Muscle of leg (tissue), 11 donors: ENCODE results near the gene PACSIN2. TPM values are rescaled to one million over a fixed set of nuclear protein-coding genes. Genes with fewer than 3 reads are reported as not detected.
"Not testable (repeated sequence)": the region's sequence is repeated elsewhere in the genome, so short reads cannot be mapped to it uniquely, and the experiment has no call there.

Source experiments
- DNase-seq: peaks from one replicate; pipeline ENCODE4 v3.0.0; 2013
- H3K27ac ChIP-seq: one replicate; pipeline ENCODE4 v1.5.1; 2013; ENCODE audit warnings: mild to moderate bottlenecking, low read length, control low read depth
- H3K27me3 ChIP-seq: one replicate; pipeline ENCODE4 v1.6.1; 2013; ENCODE audit warnings: low read length; ENCODE audit not compliant: control insufficient read depth, insufficient read depth
- H3K36me3 ChIP-seq: one replicate; pipeline ENCODE4 v1.6.1; 2013; ENCODE audit warnings: low read length; ENCODE audit not compliant: control insufficient read depth, insufficient read depth
- H3K4me1 ChIP-seq: one replicate; pipeline ENCODE4 v1.6.1; 2013; ENCODE audit warnings: low read length; ENCODE audit not compliant: control insufficient read depth, insufficient read depth
- H3K4me3 ChIP-seq: one replicate; pipeline ENCODE4 v1.5.1; 2013; ENCODE audit warnings: low read length, control low read depth
- H3K9me3 ChIP-seq: replicated peaks from 2 replicates; pipeline ENCODE4 v1.6.1; 2013; ENCODE audit warnings: low read depth, low read length; ENCODE audit not compliant: control insufficient read depth
- WGBS: methylation state at CpG from one replicate; pipeline ENCODE4 v1.1.5; 2013; ENCODE audit warnings: missing lambda C conversion rate; ENCODE audit not compliant: insufficient coverage; 5-methylcytosine and 5-hydroxymethylcytosine counted together
- polyA plus RNA-seq, 8 donors: library from polyadenylated mRNA; unstranded; fragments of 120-200 nt; gene quantifications; one replicate each; pipeline versions ENCODE4 v1.2.1 to v1.2.3, GENCODE V29; 2013; ENCODE audit warnings: inconsistent platforms in 1 of 8, low replicate concordance in 1 of 8; ENCODE audit not compliant: insufficient read length in 8 of 8, insufficient read depth in 1 of 8
- total RNA-seq: library from RNA; stranded (reverse); fragments of 120-200 nt; gene quantifications from one replicate; pipeline ENCODE4 v1.2.4, GENCODE V29; 2013

Gene PACSIN2
- total and polyA plus RNA-seq, 9 donors: 23.1 to 38.6 (median 30.5) TPM

DNA sequence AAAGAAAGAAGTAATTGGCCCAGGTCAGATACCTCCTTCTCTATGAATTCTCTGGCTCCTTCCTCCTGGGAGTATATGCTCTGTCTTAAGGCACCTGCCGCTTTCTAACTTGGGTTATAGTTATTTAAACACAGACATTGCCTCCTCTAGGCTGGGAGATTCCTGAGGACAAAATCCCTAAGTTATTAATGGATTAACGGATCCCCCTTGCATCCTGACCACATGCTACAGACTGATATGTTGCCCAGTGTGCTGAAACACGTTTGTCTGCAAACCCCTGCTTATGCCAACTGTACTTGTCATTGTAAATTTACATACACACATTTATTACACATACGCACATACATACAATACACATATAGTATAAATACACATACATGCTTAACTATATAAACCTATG, 35.3 kb downstream of the PACSIN2 start:
- Histone ChIP-seq H3K9me3 (no peaks in the 10 kb centered on the region), H3K27me3 (no peaks in the 10 kb centered on the region), H3K27ac (no peak overlapping the region), H3K36me3 (no peaks in the 10 kb centered on the region), H3K4me3 (no peak overlapping the region), H3K4me1 (peaks cover 13% of the 10 kb centered on the region)
- no CpG with 5 or more reads among the region's 4 CpGs for WGBS
- DNase-seq: no peak

- H3K9me3 ChIP-seq: no peaks in the 10 kb centered on the region
- no peaks in the 10 kb centered on the region for H3K36me3 ChIP-seq
- peak; percentile 65 for DNase-seq
- no peak overlapping the region for H3K4me3 ChIP-seq
- H3K27ac ChIP-seq: peak overlapping the region; percentile 62
- WGBS: 80% methylated on average over 1 of the region's 5 CpGs
- peaks cover 18% of the 10 kb centered on the region for H3K4me1 ChIP-seq
- H3K27me3 ChIP-seq: no peaks in the 10 kb centered on the region
Observed at GRCh38 chr22:42978453-42979103, 36.4 kb downstream of the PACSIN2 start.

GRCh38 chr22:42977569-42977968, 37.4 kb downstream of the PACSIN2 start:
- Histone ChIP-seq H3K4me3 (no peak overlapping the region), H3K36me3 (no peaks in the 10 kb centered on the region), H3K27me3 (no peaks in the 10 kb centered on the region), H3K9me3 (no peaks in the 10 kb centered on the region), H3K4me1 (peaks cover 24% of the 10 kb centered on the region), H3K27ac (no peak overlapping the region)
- DNase-seq: no peak
- 100% methylated on average over 1 of the region's 6 CpGs for WGBS

DNA sequence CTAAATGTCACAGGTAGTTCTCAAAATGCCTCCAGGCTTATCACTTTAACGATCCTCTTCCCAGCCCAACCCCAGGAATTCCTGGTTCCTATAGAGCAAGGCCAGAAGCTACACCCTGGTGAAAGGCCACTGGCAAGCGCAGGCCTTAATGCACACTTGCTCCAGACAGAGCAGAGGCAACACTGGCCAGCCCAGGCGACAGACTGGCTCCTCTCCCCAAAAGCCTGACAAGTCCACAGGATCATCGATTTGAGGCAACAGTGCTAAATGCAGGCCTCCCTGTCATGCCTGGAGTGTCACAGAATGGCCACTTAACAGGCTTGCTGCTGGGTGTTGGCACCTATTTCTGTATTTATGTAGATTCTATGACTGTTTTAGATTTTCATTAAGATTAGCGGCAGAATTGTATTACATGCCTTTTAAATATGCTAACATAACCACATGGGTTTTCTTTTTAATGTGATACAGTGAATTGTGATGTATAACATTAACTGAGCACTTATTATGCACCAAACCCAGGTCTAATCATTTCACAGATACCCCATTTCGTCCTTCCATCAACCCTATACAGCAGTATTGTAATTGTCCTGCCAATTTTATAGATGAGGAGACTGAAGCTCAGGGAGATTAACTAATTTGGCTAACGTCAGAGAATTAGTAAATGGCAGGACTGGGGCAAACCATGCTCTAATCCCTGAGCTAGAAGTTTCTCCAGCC, 38.6 kb downstream of the PACSIN2 start:
- no peaks in the 10 kb centered on the region for H3K36me3 ChIP-seq
- H3K27ac ChIP-seq: no peak overlapping the region
- no peak for DNase-seq
- no peaks in the 10 kb centered on the region for H3K9me3 ChIP-seq
- H3K4me3 ChIP-seq: no peak overlapping the region
- no peaks in the 10 kb centered on the region for H3K27me3 ChIP-seq
- H3K4me1 ChIP-seq: peaks cover 26% of the 10 kb centered on the region
- WGBS: 38% methylated on average over 3 of the region's 7 CpGs

DNA sequence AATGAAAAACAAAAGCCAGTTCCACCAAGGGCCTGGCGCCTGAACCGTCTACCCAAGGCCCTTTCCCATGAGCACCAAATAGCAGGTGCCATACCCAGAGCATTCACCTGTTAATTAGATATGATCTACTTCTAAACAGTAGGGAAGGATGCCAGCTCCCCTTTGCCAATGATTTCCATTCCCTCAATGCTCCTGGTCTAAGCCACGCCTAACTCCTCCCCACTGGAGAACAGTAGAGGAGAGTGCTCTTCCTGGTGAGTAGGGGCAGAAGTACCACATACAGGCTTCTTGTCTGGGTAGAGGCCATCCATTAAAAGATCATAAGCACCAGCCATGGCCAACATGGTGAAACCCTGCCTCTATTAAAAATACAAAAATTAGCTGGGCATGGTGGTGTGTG, 40.7 kb downstream of the PACSIN2 start:
- no peak for DNase-seq
- H3K4me1 ChIP-seq: peaks cover 34% of the 10 kb centered on the region
- no CpG with 5 or more reads among the region's 3 CpGs for WGBS

GRCh38 chr22:42973536-42973881, 41.4 kb downstream of the PACSIN2 start:
- H3K27me3 ChIP-seq: no peaks in the 10 kb centered on the region
- WGBS: 48% methylated on average over 4 of the region's 5 CpGs
- no peak overlapping the region for H3K4me3 ChIP-seq
- no peak for DNase-seq
- no peaks in the 10 kb centered on the region for H3K36me3 ChIP-seq
- H3K4me1 ChIP-seq: peaks cover 29% of the 10 kb centered on the region
- H3K27ac ChIP-seq: peak overlapping the region; percentile 57
- no peaks in the 10 kb centered on the region for H3K9me3 ChIP-seq

More for the DNA sequence above, 40.7 kb downstream of the PACSIN2 start:
- Histone ChIP-seq H3K27me3 (no peaks in the 10 kb centered on the region), H3K27ac (no peak overlapping the region), H3K9me3 (no peaks in the 10 kb centered on the region), H3K36me3 (no peaks in the 10 kb centered on the region), H3K4me3 (no peak overlapping the region)

DNA sequence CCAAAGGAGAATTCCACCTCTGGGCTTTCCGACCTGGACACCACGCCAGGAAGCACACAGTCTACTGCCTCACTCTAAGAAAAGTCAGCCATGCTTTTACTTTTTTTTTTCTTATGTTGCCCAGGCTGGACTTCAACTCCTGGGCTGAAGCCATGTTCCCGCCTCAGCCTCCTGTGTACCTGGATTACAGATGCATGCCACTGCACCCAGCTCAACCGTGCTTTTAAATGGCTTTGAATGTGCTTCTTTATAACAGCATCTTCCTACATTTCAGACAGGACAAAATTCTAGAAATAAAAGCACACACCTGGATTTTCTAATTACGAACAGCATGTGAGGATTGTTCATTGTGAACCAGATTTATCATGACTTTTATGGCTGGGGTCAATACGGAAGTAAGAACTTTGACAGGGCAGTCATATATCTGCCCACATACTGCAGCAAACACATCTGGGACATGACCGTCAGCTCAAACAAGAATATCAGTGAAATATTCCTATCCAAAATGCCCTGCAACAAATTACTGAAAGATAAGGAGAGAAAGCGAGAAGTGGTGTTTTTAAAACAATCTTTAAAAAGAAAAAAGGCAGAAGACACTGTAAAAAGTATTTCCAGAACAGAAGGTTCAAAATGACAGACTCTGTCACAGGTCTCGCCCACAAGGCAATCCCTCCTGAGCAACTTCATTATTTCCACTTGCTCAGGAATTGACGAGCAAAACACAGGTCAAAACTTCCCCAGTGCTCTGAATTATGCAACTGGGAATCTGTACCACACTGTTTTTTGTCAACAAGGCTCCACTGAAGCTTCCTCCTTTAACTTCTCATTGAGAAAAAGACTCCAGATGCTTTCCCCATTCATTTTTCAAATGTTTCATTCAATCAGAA, 42.1 kb downstream of the PACSIN2 start:
- Histone ChIP-seq H3K4me3 (no peak overlapping the region), H3K36me3 (no peaks in the 10 kb centered on the region), H3K27ac (peak overlapping the region; percentile 57), H3K27me3 (no peaks in the 10 kb centered on the region), H3K4me1 (peaks cover 27% of the 10 kb centered on the region), H3K9me3 (no peaks in the 10 kb centered on the region)
- DNase-seq: peak; percentile 74
- 55% methylated on average over 5 of the region's 10 CpGs for WGBS

GRCh38 chr22:42971473-42971860, 43.5 kb downstream of the PACSIN2 start:
- not testable (repeated sequence) for H3K9me3 ChIP-seq
- WGBS: 98% methylated on average over 7 of the region's 25 CpGs
- H3K4me1 ChIP-seq: peaks cover 30% of the 10 kb centered on the region

DNA sequence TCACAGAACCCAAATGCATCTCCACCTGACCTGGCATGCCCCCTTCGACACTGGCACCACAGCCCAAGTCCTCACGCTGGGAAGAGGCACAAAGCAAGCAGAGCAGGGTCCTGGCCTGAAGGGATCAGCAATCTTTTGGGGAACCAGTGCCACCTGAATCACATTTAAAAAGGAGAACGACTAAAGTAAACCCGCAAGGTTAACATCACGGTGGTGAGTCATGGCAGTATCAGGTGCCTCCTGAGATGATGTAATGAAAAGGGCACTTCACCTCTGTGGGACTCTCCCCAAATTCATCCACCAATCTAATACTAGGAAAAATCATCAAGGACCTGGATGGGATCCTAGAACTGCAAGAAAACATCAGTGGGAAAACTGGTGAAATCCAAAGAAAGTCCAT, 44.9 kb downstream of the PACSIN2 start:
- Histone ChIP-seq H3K4me3 (no peak overlapping the region), H3K27me3 (no peaks in the 10 kb centered on the region), H3K9me3 (no peaks in the 10 kb centered on the region), H3K36me3 (no peaks in the 10 kb centered on the region), H3K4me1 (peaks cover 35% of the 10 kb centered on the region), H3K27ac (peak overlapping the region; percentile 83)
- 92% methylated on average over 2 of the region's 5 CpGs for WGBS
- no peak for DNase-seq

More at GRCh38 chr22:42971473-42971860, 43.5 kb downstream of the PACSIN2 start:
- H3K4me3 ChIP-seq, H3K36me3 ChIP-seq, H3K27me3 ChIP-seq, DNase-seq, H3K27ac ChIP-seq: not testable (repeated sequence)

GRCh38 chr22:42969348-42969975, 45.5 kb downstream of the PACSIN2 start:
- Histone ChIP-seq H3K4me3 (no peak overlapping the region), H3K27ac (peak overlapping the region; percentile 83), H3K4me1 (peaks cover 38% of the 10 kb centered on the region), H3K9me3 (no peaks in the 10 kb centered on the region), H3K36me3 (no peaks in the 10 kb centered on the region), H3K27me3 (no peaks in the 10 kb centered on the region)
- peak; percentile 91 for DNase-seq
- 48% methylated on average over 5 of the region's 12 CpGs for WGBS
